ENCODE data around the gene HOMER2. TPM values are rescaled to one million over a fixed set of nuclear protein-coding genes. Genes with fewer than 3 reads are reported as not detected.

Gene HOMER2
- total and polyA plus RNA-seq, 9 of the 15 experiments (the other 6 are each of a cell fraction or from before 2014, with no cell fraction given): 0.13 to 0.47 (median 0.29) TPM; not detected in 1

GRCh38 chr15:82935382-82935781 is 17.1 kb downstream of the HOMER2 start (continued):
- no peak for TF ChIP-seq PCBP1 (IDR thresholded peaks at IDR 0.05; ENCODE audit: low read depth, low read length, poor library complexity, severe bottlenecking)

- no peak overlapping the region for H2AFZ ChIP-seq (ENCODE audit: low read depth, low read length)
- CTCF ChIA-PET (ENCODE audit: low intra/inter-chr PET ratio): no interaction called here
- no peaks in the 10 kb centered on the region for H3K4me1 ChIP-seq (replicated peaks in 1 of 2; ENCODE audit: control insufficient read depth in 2 of 2, insufficient read depth in 2 of 2, low read length in 2 of 2)
- no peak overlapping the region for H3K4me2 ChIP-seq (ENCODE audit: insufficient read depth, low read length)
- intact Hi-C loops (cut with micrococcal nuclease) (no loop called here), in situ Hi-C loops (cut with MboI) (no loop called here)
- no peak overlapping the region for H3K9ac ChIP-seq (ENCODE audit: insufficient read depth in 1 of 2, low read depth in 2 of 2, low read length in 2 of 2)
- H4K20me1 ChIP-seq (replicated peaks; ENCODE audit: control insufficient read depth, insufficient read depth, low read length): no peaks in the 10 kb centered on the region
- no TSS peak for BruUV-seq (replicated peaks)
- DNase-seq (ENCODE audit: extremely low read depth in 1 of 4, low spot score in 3 of 4): no peak
- no peak for ATAC-seq
- no peaks in the 10 kb centered on the region for H3K79me2 ChIP-seq (ENCODE audit: control insufficient read depth, insufficient read depth, low read length)
- WGBS (ENCODE audit: insufficient coverage, low coverage, missing lambda C conversion rate): 0% methylated on average over 14 of the region's 15 CpGs
- no peak overlapping the region for H3K27ac ChIP-seq (ENCODE audit: extremely low read depth, low read depth, low read length)
- no peaks in the 10 kb centered on the region for H3K9me3 ChIP-seq (replicated peaks; ENCODE audit: control insufficient read depth, insufficient read depth, low read depth, low read length)
- peaks cover 33 to 80% of the 10 kb centered on the region in 2 experiments for H3K27me3 ChIP-seq (ENCODE audit: control insufficient read depth in 2 of 2, insufficient read depth in 2 of 2, low read length in 2 of 2)
- H3K36me3 ChIP-seq (ENCODE audit: control insufficient read depth, insufficient read depth, low read length): no peaks in the 10 kb centered on the region
- POLR2A ChIA-PET: interaction anchor here (0.6 kb wide), 1 partner anchor 23 kb away, joined by 3 read pairs; no protein-coding TSS in a partner anchor
- FAIRE-seq: no peak
- no peaks in the 10 kb centered on the region for H3K9me1 ChIP-seq (ENCODE audit: control insufficient read depth, insufficient read depth, low read length)
- H3K4me3 ChIP-seq: no peak overlapping the region
- TF ChIP-seq RBM22 (IDR thresholded peaks at IDR 0.05; ENCODE audit: low read depth, low read length, poor library complexity, severe bottlenecking) (no peak), THRAP3 (IDR thresholded peaks at IDR 0.05; ENCODE audit: borderline replicate concordance) (no peak), FOXJ3 (CRISPR knock-in tag; IDR thresholded peaks at IDR 0.05) (no peak), DDX20 (tag; IDR thresholded peaks at IDR 0.05; ENCODE audit: low read depth) (no peak), PRPF4 (IDR thresholded peaks at IDR 0.05; ENCODE audit: insufficient read depth, low read depth, low read length, poor library complexity, severe bottlenecking) (no peak), THRA (IDR thresholded peaks at IDR 0.05) (no peak), IFI16 (CRISPR knock-in tag; IDR thresholded peaks at IDR 0.05) (no peak), ZBTB8A (IDR thresholded peaks at IDR 0.05; ENCODE audit: partially characterized antibody) (no peak), ZHX1 (conservative IDR thresholded peaks at IDR 0.05; ENCODE audit: low read length) (no peak), FOXK1 (CRISPR knock-in tag; IDR thresholded peaks at IDR 0.05; ENCODE audit: borderline replicate concordance) (no peak), RUNX1 (IDR thresholded peaks at IDR 0.05; ENCODE audit: low read depth) (no peak), ZNF197 (CRISPR knock-in tag; IDR thresholded peaks at IDR 0.05; ENCODE audit: low read depth) (no peak), SUPT5H (IDR thresholded peaks at IDR 0.05) (no peak), SMAD3 (CRISPR knock-in tag; conservative IDR thresholded peaks at IDR 0.05) (no peak), SIX5 (IDR thresholded peaks at IDR 0.05; ENCODE audit: borderline replicate concordance in 1 of 2, insufficient read depth in 1 of 2, low read depth in 1 of 2, low read length in 2 of 2) (no peak), ZFP1 (CRISPR knock-in tag; IDR thresholded peaks at IDR 0.05) (no peak)
Observed at GRCh38 chr15:82934100-82934880, 18.2 kb downstream of the HOMER2 start.

All from K562 (cell line).